OCI-LY1 (cell line): Measurements from ENCODE around the gene SIRT6.

Experiments used
- EZH2 ChIP-seq: fragments of 200-600 bp; sonication (generic), shearing (Covaris generic); IDR thresholded peaks from 2 replicates; pipeline ENCODE4 v1.8.0; 2017; ENCODE audit warnings: borderline replicate concordance, mixed run types, mild to moderate bottlenecking, antibody characterized with exemption, low read length, moderate library complexity, mixed read lengths
- TF ChIP-seq, protein P1 (sequence below): fragments of 200-600 bp; sonication (generic), shearing (Covaris generic); IDR thresholded peaks from 2 replicates; pipeline ENCODE4 v1.5.1; 2017; ENCODE audit warnings: mild to moderate bottlenecking, antibody characterized with exemption, low read length, moderate library complexity, mixed read lengths

DNA sequence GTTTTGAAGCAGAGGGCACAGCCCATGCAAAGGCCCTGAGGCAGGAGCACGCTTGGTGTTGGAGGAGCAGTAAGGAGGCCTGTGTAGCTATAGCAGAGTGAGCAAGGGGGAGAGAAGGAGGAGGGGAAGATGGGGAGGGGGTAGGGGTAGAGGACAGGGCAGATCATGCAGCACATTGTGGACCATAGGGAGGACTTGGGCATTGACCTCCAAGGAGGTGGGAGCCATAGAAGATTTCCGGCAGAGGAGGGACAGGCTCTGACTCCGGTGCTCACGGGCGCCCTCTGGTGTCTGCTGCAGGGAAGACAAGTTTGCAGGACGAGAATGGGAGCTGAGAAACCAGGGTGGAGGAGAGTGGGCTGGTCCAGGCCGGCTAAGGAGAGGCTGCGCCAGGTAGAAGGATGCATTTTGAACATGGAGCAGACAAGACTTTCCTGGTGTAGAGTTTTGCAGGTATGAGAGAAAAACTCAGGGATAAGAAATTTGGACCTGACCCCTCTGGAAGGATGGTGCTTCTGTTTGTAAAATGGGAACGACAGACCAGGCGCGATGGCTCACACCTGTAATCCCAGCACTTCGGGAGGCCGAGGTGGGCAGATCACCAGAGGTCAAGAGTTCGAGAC, 42.6 kb downstream of the SIRT6 start:
- TF ChIP-seq EZH2: no peak
- TF ChIP-seq, protein P1, sequence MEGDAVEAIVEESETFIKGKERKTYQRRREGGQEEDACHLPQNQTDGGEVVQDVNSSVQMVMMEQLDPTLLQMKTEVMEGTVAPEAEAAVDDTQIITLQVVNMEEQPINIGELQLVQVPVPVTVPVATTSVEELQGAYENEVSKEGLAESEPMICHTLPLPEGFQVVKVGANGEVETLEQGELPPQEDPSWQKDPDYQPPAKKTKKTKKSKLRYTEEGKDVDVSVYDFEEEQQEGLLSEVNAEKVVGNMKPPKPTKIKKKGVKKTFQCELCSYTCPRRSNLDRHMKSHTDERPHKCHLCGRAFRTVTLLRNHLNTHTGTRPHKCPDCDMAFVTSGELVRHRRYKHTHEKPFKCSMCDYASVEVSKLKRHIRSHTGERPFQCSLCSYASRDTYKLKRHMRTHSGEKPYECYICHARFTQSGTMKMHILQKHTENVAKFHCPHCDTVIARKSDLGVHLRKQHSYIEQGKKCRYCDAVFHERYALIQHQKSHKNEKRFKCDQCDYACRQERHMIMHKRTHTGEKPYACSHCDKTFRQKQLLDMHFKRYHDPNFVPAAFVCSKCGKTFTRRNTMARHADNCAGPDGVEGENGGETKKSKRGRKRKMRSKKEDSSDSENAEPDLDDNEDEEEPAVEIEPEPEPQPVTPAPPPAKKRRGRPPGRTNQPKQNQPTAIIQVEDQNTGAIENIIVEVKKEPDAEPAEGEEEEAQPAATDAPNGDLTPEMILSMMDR: peak; percentile 83
